ENCODE measurements around the gene PEX6. TPM values are rescaled to one million over a fixed set of nuclear protein-coding genes. Genes with fewer than 3 reads are reported as not detected.

PEX6 gene
- polyA plus RNA-seq, 2 of the 4 experiments (the other 2 are of a cell fraction): 4.6 to 8.6 TPM

DNA sequence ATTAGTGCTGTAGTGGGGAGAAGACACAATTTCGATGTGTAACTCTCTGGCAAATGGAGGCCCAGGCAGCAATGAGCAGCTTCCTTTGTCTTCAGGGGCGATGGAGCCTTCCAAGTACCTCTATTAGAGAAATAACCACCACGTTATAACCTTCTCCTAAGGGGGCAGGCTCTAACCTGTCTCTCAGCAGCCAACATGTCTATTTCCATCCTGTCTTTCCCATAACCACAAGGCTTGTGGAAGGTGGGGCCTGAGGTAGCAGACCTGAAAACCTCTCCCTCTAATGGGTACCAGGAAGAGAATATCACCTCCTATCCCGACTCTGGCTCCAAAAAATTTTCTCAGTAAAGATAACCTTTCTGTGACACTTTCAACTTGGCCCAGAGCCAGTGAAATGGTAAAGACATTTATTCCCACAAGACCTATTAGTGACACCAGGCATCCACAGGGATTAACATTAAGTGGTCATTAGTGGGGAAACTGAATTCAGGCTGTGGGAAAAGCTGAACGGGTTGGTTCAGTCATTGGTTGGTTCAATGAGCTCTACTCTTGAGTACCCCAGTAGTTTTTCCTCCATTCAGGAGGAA lies 4.0 kb downstream of the PEX6 start:
- CTCF ChIA-PET: interaction anchor here (0.6 to 1.3 kb wide), 4 partner anchors 10 to 158 kb away, joined by 3 to 5 read pairs (median 3); partner anchors contain the start of gene GNMT
- FAIRE-seq (no peak), DNase-seq (ENCODE audit: low read depth in 1 of 2, low spot score in 1 of 2) (no peak), ATAC-seq (no peak)
- Histone ChIP-seq H3K4me1 (peaks cover 26% of the 10 kb centered on the region), H3K27ac (no peak overlapping the region), H3K9me3 (no peaks in the 10 kb centered on the region), H3K4me2 (no peak overlapping the region), H3K4me3 (no peak overlapping the region)
- 85% methylated on average over 5 of the region's 5 CpGs for WGBS (ENCODE audit: missing lambda C conversion rate)
- POLR2A ChIA-PET: interaction anchor here (0.6 to 1.4 kb wide), 3 partner anchors 9 to 17 kb away, joined by 4 to 7 read pairs (median 6); partner anchors contain the start of gene PPP2R5D
- no peak for TF ChIP-seq HOXB5 (CRISPR knock-in tag; IDR thresholded peaks at IDR 0.05)
- TF ChIP-seq REST (IDR thresholded peaks at IDR 0.05): no peak
- TF ChIP-seq FOSB (CRISPR knock-in tag; IDR thresholded peaks at IDR 0.05): no peak
- TF ChIP-seq PBX3 (IDR thresholded peaks at IDR 0.05): no peak
- TF ChIP-seq KDM1A (IDR thresholded peaks at IDR 0.05; ENCODE audit: low read depth): no peak
- TF ChIP-seq MAX (IDR thresholded peaks at IDR 0.05): no peak

GRCh38 chr6:42973926-42974325 lies 5.1 kb downstream of the PEX6 start:
- ChIA-PET POLR2A (interaction anchor here (0.6 to 1.5 kb wide), 2 partner anchors 10 to 313 kb away, joined by 3 to 4 read pairs; partner anchors contain the start of gene PPP2R5D), CTCF (interaction anchor here (1.3 kb wide), 2 partner anchors 14 to 72 kb away, joined by 3 read pairs; no protein-coding TSS in a partner anchor)
- 100% methylated on average over 3 of the region's 3 CpGs for WGBS (ENCODE audit: missing lambda C conversion rate)

More at GRCh38 chr6:42973926-42974325, 5.1 kb downstream of the PEX6 start:
- FAIRE-seq (no peak), ATAC-seq (no peak), DNase-seq (ENCODE audit: low read depth in 1 of 2, low spot score in 1 of 2) (no peak)
- Histone ChIP-seq H3K9me3 (no peaks in the 10 kb centered on the region), H3K4me2 (no peak overlapping the region), H3K4me1 (peaks cover 24% of the 10 kb centered on the region), H3K27ac (no peak overlapping the region), H3K4me3 (no peak overlapping the region)
- TF ChIP-seq REST (IDR thresholded peaks at IDR 0.05) (no peak), HDAC2 (IDR thresholded peaks at IDR 0.05) (no peak), TP53 (CRISPR knock-in tag; IDR thresholded peaks at IDR 0.05) (no peak), JUN (IDR thresholded peaks at IDR 0.05) (no peak)
